CD4-positive, alpha-beta T cell (primary cell): ENCODE data around the gene IFNL2. TPM values are rescaled to one million over a fixed set of nuclear protein-coding genes. Genes with fewer than 3 reads are reported as not detected.

ENCODE experiments used
- ATAC-seq: fragments of 200-7000 bp; cut with Tn5 transposase; one replicate; pipeline ENCODE4 v1.10.0; 2022; ENCODE audit warnings: mild to moderate bottlenecking; ENCODE audit not compliant: poor library complexity
- CTCF ChIA-PET: fragments of 350-600 bp; sonication (Branson Sonifier 250); formaldehyde crosslinking; loops from one replicate; lab custom pipeline; 2021; ENCODE audit warnings: antibody characterized with exemption, inconsistent platforms; lab: Charles Lee
- POLR2A ChIA-PET: fragments of 350-600 bp; sonication (Branson Sonifier 250); formaldehyde crosslinking; loops from one replicate; lab custom pipeline; 2021; ENCODE audit warnings: antibody characterized with exemption, inconsistent platforms; lab: Charles Lee
- DNase-seq, 14 experiments: peaks; one replicate each; pipeline ENCODE4 v3.0.0-alpha.2; 2013 to 2020; ENCODE audit warnings: mixed read lengths in 2 of 14
- H3K27ac ChIP-seq, 2 donors: one replicate each; pipeline versions ENCODE4 v1.5.1 to v1.7.0; 2013; ENCODE audit warnings: low read length in 2 of 2, low read depth in 1 of 2, mild to moderate bottlenecking in 1 of 2
- H3K27me3 ChIP-seq, 2 experiments: 1 replicate in 1 of 2; 2 replicates in 1 of 2; pipeline versions ENCODE4 v1.6.1 to v1.7.0; 2013; ENCODE audit warnings: low read length in 2 of 2, control low read depth in 1 of 2, mild to moderate bottlenecking in 1 of 2, moderate library complexity in 1 of 2; ENCODE audit not compliant: insufficient read depth in 2 of 2, control insufficient read depth in 1 of 2
- H3K36me3 ChIP-seq: one replicate; pipeline ENCODE4 v1.6.1; 2013; ENCODE audit warnings: low read length, control low read depth; ENCODE audit not compliant: insufficient read depth
- H3K4me1 ChIP-seq: one replicate; pipeline ENCODE4 v1.6.1; 2013; ENCODE audit warnings: low read length, control low read depth; ENCODE audit not compliant: insufficient read depth
- H3K4me3 ChIP-seq: one replicate; pipeline ENCODE4 v1.5.1; 2013; ENCODE audit warnings: mild to moderate bottlenecking, low read length, moderate library complexity
- H3K9me3 ChIP-seq, 2 experiments: 1 replicate in 1 of 2; 2 replicates in 1 of 2; pipeline versions ENCODE4 v1.6.1 to v1.7.0; 2013; ENCODE audit warnings: low read length in 2 of 2, mild to moderate bottlenecking in 2 of 2, control low read depth in 1 of 2, moderate library complexity in 1 of 2; ENCODE audit not compliant: control insufficient read depth in 1 of 2, insufficient read depth in 1 of 2
- H3K27ac Mint-ChIP-seq: one replicate; pipeline ENCODE4 v1.8.0; 2020; ENCODE audit warnings: mixed read lengths
- H3K27me3 Mint-ChIP-seq: one replicate; pipeline ENCODE4 v1.8.0; 2021; ENCODE audit warnings: mixed read lengths
- H3K36me3 Mint-ChIP-seq: one replicate; pipeline ENCODE4 v1.8.0; 2021; ENCODE audit warnings: low read depth, mixed read lengths
- H3K4me1 Mint-ChIP-seq: one replicate; pipeline ENCODE4 v1.8.0; 2021; ENCODE audit warnings: low read depth, mixed read lengths
- H3K4me3 Mint-ChIP-seq: one replicate; pipeline ENCODE4 v1.8.0; 2020; ENCODE audit warnings: mild to moderate bottlenecking, mixed read lengths
- H3K9me3 Mint-ChIP-seq: one replicate; pipeline ENCODE4 v1.8.0; 2020; ENCODE audit warnings: mixed read lengths
- CTCF ChIP-seq: fragments of 200-600 bp; IDR thresholded peaks from one replicate; pipeline ENCODE4 v1.8.0; 2022; ENCODE audit warnings: antibody characterized with exemption, mild to moderate bottlenecking
- intact Hi-C, 2 experiments: fragments of 100-400 bp; cut with DNase I in 1 of 2; cut with micrococcal nuclease in 1 of 2; formaldehyde crosslinking; loops; one replicate each; pipeline versions ENCODE4 v1.15.1 to v1.9.0; 2023 to 2025; cut with DNase I, micrococcal nuclease
- total RNA-seq, 174 experiments: library from RNA in 2 of 174; stranded (reverse) in 2 of 174; gene quantifications; one replicate each; pipeline ENCODE4 v1.2.3 and lab custom pipeline; 2021 to 2026

The IFNL2 gene
- total RNA-seq, 2 experiments from 2014 or later = not detected

- Histone ChIP-seq H3K4me1 (peaks cover 12% of the 10 kb centered on the region), H3K36me3 (no peaks in the 10 kb centered on the region), H3K27ac (no peak overlapping the region), H3K27me3 (no peaks in the 10 kb centered on the region), H3K9me3 (no peaks in the 10 kb centered on the region), H3K4me3 (no peak overlapping the region)
- no peaks in the 10 kb centered on the region for H3K27me3 Mint-ChIP-seq
- H3K27ac Mint-ChIP-seq = no peak overlapping the region
- DNase-seq (no peak), ATAC-seq (no peak)
- ChIA-PET POLR2A (no interaction called here), CTCF (no interaction called here)
- H3K9me3 Mint-ChIP-seq = no peaks in the 10 kb centered on the region
- no peak overlapping the region for H3K4me3 Mint-ChIP-seq
- H3K4me1 Mint-ChIP-seq = peaks cover 2% of the 10 kb centered on the region
- TF ChIP-seq CTCF = no peak
- peaks cover 8% of the 10 kb centered on the region for H3K36me3 Mint-ChIP-seq
- intact Hi-C loops = no loop called here
Observed at GRCh38 chr19:39303373-39304184, 35.4 kb downstream of the IFNL2 start.

- no peak overlapping the region for H3K27ac ChIP-seq
- no peak overlapping the region for H3K27ac Mint-ChIP-seq
- ATAC-seq = no peak
- ChIA-PET CTCF (no interaction called here), POLR2A (no interaction called here)
- intact Hi-C loops = no loop called here
- no peaks in the 10 kb centered on the region for H3K9me3 Mint-ChIP-seq
- peaks cover 14% of the 10 kb centered on the region for H3K36me3 Mint-ChIP-seq
- H3K36me3 ChIP-seq = no peaks in the 10 kb centered on the region
- no peaks in the 10 kb centered on the region for H3K27me3 ChIP-seq
- no peak for TF ChIP-seq CTCF
- H3K4me3 ChIP-seq = no peak overlapping the region
- no peak overlapping the region for H3K4me3 Mint-ChIP-seq
- DNase-seq = no peak
- H3K9me3 ChIP-seq = no peaks in the 10 kb centered on the region
- H3K4me1 Mint-ChIP-seq = no peaks in the 10 kb centered on the region
- H3K4me1 ChIP-seq = peaks cover 7% of the 10 kb centered on the region
- no peaks in the 10 kb centered on the region for H3K27me3 Mint-ChIP-seq
Observed at GRCh38 chr19:39304185-39304513, 36.0 kb downstream of the IFNL2 start.

- peaks cover under 1% of the 10 kb centered on the region for H3K4me1 ChIP-seq
- no peaks in the 10 kb centered on the region for H3K27me3 ChIP-seq
- no peak overlapping the region for H3K27ac Mint-ChIP-seq
- POLR2A ChIA-PET = no interaction called here
- intact Hi-C loops = no loop called here
- ATAC-seq (no peak), DNase-seq (no peak)
- no peaks in the 10 kb centered on the region for H3K9me3 Mint-ChIP-seq
- CTCF ChIA-PET = no interaction called here
- H3K27ac ChIP-seq = no peak overlapping the region
- peaks cover 20% of the 10 kb centered on the region for H3K36me3 Mint-ChIP-seq
- no peak for TF ChIP-seq CTCF
- no peaks in the 10 kb centered on the region for H3K4me1 Mint-ChIP-seq
- H3K9me3 ChIP-seq = no peaks in the 10 kb centered on the region
- H3K27me3 Mint-ChIP-seq = no peaks in the 10 kb centered on the region
- no peak overlapping the region for H3K4me3 Mint-ChIP-seq
- H3K4me3 ChIP-seq = no peak overlapping the region
- H3K36me3 ChIP-seq = no peaks in the 10 kb centered on the region
Observed at GRCh38 chr19:39304701-39305571, 36.7 kb downstream of the IFNL2 start.
